Neuronal stem cell (in vitro differentiated cells): ENCODE data around the gene MX2.

ENCODE experiments used
- DNase-seq: peaks from one replicate; pipeline ENCODE4 v3.0.0-alpha.2; 2013; ENCODE audit warnings: low spot score
- H2AFZ ChIP-seq: one replicate; pipeline ENCODE4 v1.6.1; 2013; ENCODE audit warnings: mild to moderate bottlenecking, low read length, inconsistent platforms
- H2AK5ac ChIP-seq: 2 replicates; pipeline ENCODE4 v1.6.1; 2013; ENCODE audit warnings: low read depth, mild to moderate bottlenecking, inconsistent platforms, low read length, moderate library complexity, mixed read lengths
- H2BK120ac ChIP-seq: 2 replicates; pipeline ENCODE4 v1.6.1; 2013; ENCODE audit warnings: low read depth, mild to moderate bottlenecking, inconsistent platforms, low read length, moderate library complexity, mixed read lengths
- H2BK12ac ChIP-seq: one replicate; pipeline ENCODE4 v1.6.1; 2013; ENCODE audit warnings: low read length, inconsistent platforms
- H2BK15ac ChIP-seq: 2 replicates; pipeline ENCODE4 v1.6.1; 2013; ENCODE audit warnings: mild to moderate bottlenecking, low read length, inconsistent platforms, mixed read lengths
- H2BK5ac ChIP-seq: one replicate; pipeline ENCODE4 v1.6.1; 2013; ENCODE audit warnings: inconsistent platforms, mild to moderate bottlenecking, low read length, moderate library complexity
- H3K14ac ChIP-seq: one replicate; pipeline ENCODE4 v1.6.1; 2013; ENCODE audit warnings: low read length, inconsistent platforms
- H3K18ac ChIP-seq: 2 replicates; pipeline ENCODE4 v1.6.1; 2013; ENCODE audit warnings: low read length, inconsistent platforms
- H3K23ac ChIP-seq: 2 replicates; pipeline ENCODE4 v1.6.1; 2013; ENCODE audit warnings: low read depth, mild to moderate bottlenecking, mixed read lengths, low read length, inconsistent platforms; ENCODE audit not compliant: poor library complexity
- H3K27ac ChIP-seq: replicated peaks from 3 replicates; pipeline ENCODE4 v1.5.1; 2013; ENCODE audit warnings: low read length, inconsistent platforms
- H3K27me3 ChIP-seq, 3 experiments: 2 replicates each; pipeline ENCODE4 v1.6.1; 2013; ENCODE audit warnings: low read length in 3 of 3, mild to moderate bottlenecking in 2 of 3, inconsistent platforms in 1 of 3, low read depth in 1 of 3, mixed read lengths in 1 of 3, moderate library complexity in 1 of 3; ENCODE audit not compliant: control insufficient read depth in 3 of 3, insufficient read depth in 3 of 3
- H3K36me3 ChIP-seq, 2 donors: replicated peaks in 1 of 2; 2 replicates each; pipeline ENCODE4 v1.6.1; 2013; ENCODE audit warnings: low read length in 2 of 2; ENCODE audit not compliant: control insufficient read depth in 2 of 2, insufficient read depth in 2 of 2
- H3K4ac ChIP-seq: 2 replicates; pipeline ENCODE4 v1.6.1; 2013; ENCODE audit warnings: inconsistent platforms, mild to moderate bottlenecking, low read length, moderate library complexity
- H3K4me1 ChIP-seq, 2 donors: 1 replicate in 1 of 2; 2 replicates in 1 of 2; pipeline ENCODE4 v1.6.1; 2013; ENCODE audit warnings: low read length in 2 of 2, low read depth in 1 of 2; ENCODE audit not compliant: control insufficient read depth in 2 of 2, insufficient read depth in 1 of 2
- H3K4me2 ChIP-seq: one replicate; pipeline ENCODE4 v1.6.1; 2013; ENCODE audit warnings: mild to moderate bottlenecking, low read length, inconsistent platforms; ENCODE audit not compliant: insufficient read depth, poor library complexity, severe bottlenecking
- H3K4me3 ChIP-seq, 2 donors: 2 replicates each; pipeline ENCODE4 v1.5.1; 2013; ENCODE audit warnings: low read length in 2 of 2, mild to moderate bottlenecking in 2 of 2, inconsistent platforms in 1 of 2, moderate library complexity in 1 of 2
- H3K79me1 ChIP-seq: one replicate; pipeline ENCODE4 v1.6.1; 2013; ENCODE audit warnings: low read depth, mild to moderate bottlenecking, inconsistent platforms, low read length, moderate library complexity
- H3K9ac ChIP-seq: one replicate; pipeline ENCODE4 v1.6.1; 2013; ENCODE audit warnings: mild to moderate bottlenecking, low read depth, low read length, inconsistent platforms; ENCODE audit not compliant: poor library complexity
- H3K9me3 ChIP-seq, 2 donors: replicated peaks in 1 of 2; 2 replicates each; pipeline versions ENCODE3 to v1.6.1; 2013; ENCODE audit warnings: low read length in 2 of 2, mild to moderate bottlenecking in 2 of 2, inconsistent platforms in 1 of 2, low read depth in 1 of 2, mixed read lengths in 1 of 2, moderate library complexity in 1 of 2; ENCODE audit not compliant: control insufficient read depth in 2 of 2, insufficient read depth in 1 of 2
- H4K8ac ChIP-seq: one replicate; pipeline ENCODE4 v1.6.1; 2013; ENCODE audit warnings: low read depth, mild to moderate bottlenecking, inconsistent platforms, low read length, moderate library complexity
- H4K91ac ChIP-seq: one replicate; pipeline ENCODE4 v1.6.1; 2013; ENCODE audit warnings: low read length, low read depth, mild to moderate bottlenecking, inconsistent platforms; ENCODE audit not compliant: poor library complexity
- WGBS, 2 donors: extraction: QIAGEN DNeasy Blood & Tissue Kit; methylation state at CpG; one replicate each; pipeline ENCODE4 v1.1.7; 2013; ENCODE audit warnings: missing lambda C conversion rate in 2 of 2, mixed read lengths in 1 of 2; ENCODE audit not compliant: insufficient read length in 2 of 2, insufficient replicate concordance in 1 of 2; ENCODE audit errors: extremely low coverage in 2 of 2; 5-methylcytosine and 5-hydroxymethylcytosine counted together

Gene MX2

DNA sequence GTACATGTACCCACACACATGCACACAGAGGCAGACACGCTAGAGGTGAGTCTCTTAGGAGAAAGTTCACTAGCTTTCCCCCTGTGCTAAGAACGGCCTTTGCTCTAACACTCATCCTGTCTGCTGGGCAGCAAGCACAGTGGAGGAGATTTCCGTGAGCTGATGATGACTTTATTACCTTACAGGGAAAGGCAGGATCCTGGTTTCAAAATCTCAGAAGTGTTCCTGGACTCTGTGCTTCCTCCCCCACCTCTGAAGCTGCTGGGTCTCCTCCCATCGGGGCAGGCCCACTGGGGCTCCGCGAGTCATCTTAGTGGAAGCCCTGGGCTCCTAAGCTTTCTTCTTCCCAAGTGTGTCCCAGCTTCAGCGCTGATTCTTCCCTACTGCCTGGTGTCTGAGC lies 42.6 kb upstream of the MX2 start:
- Histone ChIP-seq H2BK12ac (no peak overlapping the region), H2BK120ac (no peak overlapping the region), H3K18ac (peak overlapping the region; percentile 52), H3K4me3 (no peak overlapping the region), H4K91ac (no peak overlapping the region), H3K79me1 (no peaks in the 10 kb centered on the region), H2BK15ac (no peak overlapping the region), H3K36me3 (no peaks in the 10 kb centered on the region), H2BK5ac (no peak overlapping the region), H3K27ac (no peak overlapping the region), H3K4ac (no peak overlapping the region), H3K9me3 (no peaks in the 10 kb centered on the region), H4K8ac (no peak overlapping the region), H3K27me3 (peaks cover 2 to 42% (median 23%) of the 10 kb centered on the region in 3 experiments), H3K4me1 (peaks cover 0 to 5% of the 10 kb centered on the region in 2 donors), H2AFZ (no peak overlapping the region), H3K23ac (no peak overlapping the region), H2AK5ac (no peak overlapping the region), H3K9ac (no peak overlapping the region), H3K14ac (no peak overlapping the region), H3K4me2 (no peak overlapping the region)
- DNase-seq, result no peak
- WGBS, 2 donors, result no CpG with 5 or more reads among the region's 7 CpGs

GRCh38 chr21:41321211-41321907 lies 40.5 kb upstream of the MX2 start:
- Histone ChIP-seq H3K36me3 (no peaks in the 10 kb centered on the region), H2BK5ac (no peak overlapping the region), H2BK12ac (no peak overlapping the region), H3K14ac (no peak overlapping the region), H4K91ac (no peak overlapping the region), H3K4me1 (peaks cover 0 to 5% of the 10 kb centered on the region in 2 donors), H3K4me2 (no peak overlapping the region), H3K9ac (no peak overlapping the region), H2BK120ac (no peak overlapping the region), H2BK15ac (no peak overlapping the region), H3K27ac (no peak overlapping the region), H3K4ac (no peak overlapping the region), H3K79me1 (no peaks in the 10 kb centered on the region), H2AK5ac (no peak overlapping the region), H3K23ac (peak overlapping the region; percentile 47), H4K8ac (no peak overlapping the region), H3K9me3 (no peaks in the 10 kb centered on the region), H3K27me3 (peaks cover 2 to 25% (median 13%) of the 10 kb centered on the region in 3 experiments), H3K18ac (no peak overlapping the region), H2AFZ (no peak overlapping the region), H3K4me3 (no peak overlapping the region)
- no peak for DNase-seq
- no CpG with 5 or more reads among the region's 20 CpGs for WGBS, 2 donors

DNA sequence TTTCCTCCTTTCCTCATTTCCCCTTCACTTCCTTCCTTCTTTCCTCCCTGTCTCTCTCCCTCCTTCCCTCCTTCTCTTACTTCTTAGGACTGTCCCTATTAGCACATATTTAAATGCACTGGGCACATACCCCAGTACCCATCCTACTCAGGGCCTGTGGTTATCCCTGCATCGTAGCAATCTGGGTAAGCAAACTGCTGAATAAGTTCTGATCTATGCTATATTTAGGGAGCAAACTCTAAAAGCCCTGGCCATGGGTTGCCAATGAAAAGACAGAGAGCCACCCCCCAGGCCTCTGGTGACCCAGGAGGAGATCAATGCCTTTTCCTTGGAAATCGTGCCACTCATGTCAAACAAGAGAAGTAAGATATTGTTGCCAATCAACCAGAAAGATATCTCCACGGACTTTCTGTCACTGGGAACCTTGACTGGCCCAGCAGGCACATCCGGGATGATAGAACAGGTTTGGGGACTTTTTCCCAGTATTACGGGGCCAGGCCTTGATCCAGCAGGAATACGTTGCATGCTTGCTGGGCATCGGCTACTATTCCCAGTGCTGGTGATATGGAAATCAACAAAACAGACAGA lies 39.8 kb upstream of the MX2 start:
- no peak overlapping the region for H3K4me3 ChIP-seq
- no peaks in the 10 kb centered on the region for H3K79me1 ChIP-seq
- WGBS, 2 donors, result no CpG with 5 or more reads among the region's 7 CpGs
- DNase-seq, result no peak
- no peak overlapping the region for H3K18ac ChIP-seq
- no peak overlapping the region for H2BK120ac ChIP-seq
- no peak overlapping the region for H3K23ac ChIP-seq
- no peak overlapping the region for H4K8ac ChIP-seq
- no peak overlapping the region for H2BK12ac ChIP-seq
- H3K9me3 ChIP-seq, result no peaks in the 10 kb centered on the region
- no peak overlapping the region for H3K4ac ChIP-seq
- no peaks in the 10 kb centered on the region for H3K36me3 ChIP-seq
- no peak overlapping the region for H2BK5ac ChIP-seq
- peaks cover 0 to 5% of the 10 kb centered on the region in 2 donors for H3K4me1 ChIP-seq
- no peak overlapping the region for H2AFZ ChIP-seq
- H3K27ac ChIP-seq, result no peak overlapping the region
- H2AK5ac ChIP-seq, result no peak overlapping the region
- H3K27me3 ChIP-seq, result peaks cover 2 to 20% (median 6%) of the 10 kb centered on the region in 3 experiments
- H3K9ac ChIP-seq, result no peak overlapping the region
- H3K4me2 ChIP-seq, result no peak overlapping the region
- H3K14ac ChIP-seq, result no peak overlapping the region
- no peak overlapping the region for H2BK15ac ChIP-seq
- no peak overlapping the region for H4K91ac ChIP-seq

DNA sequence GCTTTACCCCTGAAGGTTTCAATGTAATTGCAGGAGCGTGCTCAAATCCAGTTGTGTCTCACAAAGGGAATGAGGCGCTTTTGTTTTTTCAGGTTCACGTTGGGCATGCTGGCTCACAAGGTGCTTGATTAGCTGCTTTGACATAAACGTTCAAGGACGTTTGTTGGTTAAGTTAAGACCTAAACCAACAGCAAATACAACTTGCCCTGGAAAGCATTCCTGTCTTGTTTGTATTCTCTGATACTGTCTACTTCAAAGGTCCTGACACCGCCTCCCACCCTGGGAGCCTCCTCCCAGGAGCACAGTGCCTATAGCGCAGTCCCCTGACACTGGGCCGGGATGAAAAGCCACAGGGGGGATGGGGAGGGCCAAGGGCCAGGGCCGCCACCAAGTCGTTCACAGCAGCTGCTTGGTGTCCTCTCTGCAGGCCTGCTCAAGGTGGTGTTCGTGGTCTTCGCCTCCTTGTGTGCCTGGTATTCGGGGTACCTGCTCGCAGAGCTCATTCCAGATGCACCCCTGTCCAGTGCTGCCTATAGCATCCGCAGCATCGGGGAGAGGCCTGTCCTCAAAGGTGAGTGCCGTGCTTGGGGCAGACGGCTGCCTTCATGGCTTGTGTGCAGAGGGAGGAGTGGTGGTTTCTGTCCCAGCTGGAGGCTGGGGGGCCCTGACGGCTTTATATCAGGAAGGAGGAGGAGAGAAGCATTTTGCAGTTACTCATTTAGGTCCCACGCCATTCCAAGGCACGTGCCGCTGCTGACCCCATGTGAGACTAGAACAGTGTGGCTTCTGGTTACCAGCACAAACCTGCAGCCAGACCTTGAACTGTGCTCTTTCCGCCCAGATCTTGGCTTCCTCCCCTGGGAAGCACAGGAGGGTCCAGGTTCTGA lies 39.1 kb upstream of the MX2 start:
- H3K27me3 ChIP-seq, result peaks cover 0 to 12% (median 0%) of the 10 kb centered on the region in 3 experiments
- no peaks in the 10 kb centered on the region for H3K36me3 ChIP-seq
- no peak overlapping the region for H3K27ac ChIP-seq
- no peak overlapping the region for H2BK120ac ChIP-seq
- no peaks in the 10 kb centered on the region for H3K79me1 ChIP-seq
- H3K4me3 ChIP-seq, result no peak overlapping the region
- peak overlapping the region; percentile 76 for H3K18ac ChIP-seq
- WGBS, 2 donors, result no CpG with 5 or more reads among the region's 23 CpGs
- H3K23ac ChIP-seq, result no peak overlapping the region
- H2BK5ac ChIP-seq, result no peak overlapping the region
- no peak overlapping the region for H2BK12ac ChIP-seq
- H2AFZ ChIP-seq, result no peak overlapping the region
- peak overlapping the region; percentile 52 for H2BK15ac ChIP-seq
- H2AK5ac ChIP-seq, result no peak overlapping the region
- no peak overlapping the region for H3K4me2 ChIP-seq
- H3K9ac ChIP-seq, result no peak overlapping the region
- DNase-seq, result no peak
- no peak overlapping the region for H3K14ac ChIP-seq
- H4K8ac ChIP-seq, result no peak overlapping the region
- no peak overlapping the region for H4K91ac ChIP-seq
- H3K4me1 ChIP-seq, result peaks cover 0 to 5% of the 10 kb centered on the region in 2 donors
- H3K9me3 ChIP-seq, result no peaks in the 10 kb centered on the region
- no peak overlapping the region for H3K4ac ChIP-seq
